IPS DF 19.7 (cell line): ENCODE measurements around the gene IL1R2.

Source experiments
- DNase-seq: peaks from one replicate; pipeline ENCODE4 v3.0.0-alpha.2; 2013; ENCODE audit warnings: low read depth, low spot score

IL1R2 gene

DNA sequence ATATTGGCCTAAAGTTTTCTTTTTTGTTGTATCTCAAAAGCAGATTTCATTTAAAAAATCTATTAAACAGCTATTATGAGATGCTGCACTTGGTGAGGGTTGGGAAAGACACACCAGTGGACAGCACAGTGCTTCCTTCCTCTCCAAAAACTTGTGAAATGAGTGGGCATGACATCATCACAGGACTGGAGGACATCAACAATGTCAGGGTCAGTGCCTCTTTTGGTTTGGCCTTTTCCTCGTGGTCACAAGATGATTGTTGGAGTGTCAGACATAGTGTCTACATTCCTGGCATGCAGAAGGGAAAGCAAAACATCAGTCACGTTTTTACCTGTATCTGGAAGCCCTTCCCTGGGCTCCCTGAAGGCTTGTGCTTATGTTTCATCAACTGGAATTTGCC, 49.6 kb downstream of the IL1R2 start:
- no peak for DNase-seq

DNA sequence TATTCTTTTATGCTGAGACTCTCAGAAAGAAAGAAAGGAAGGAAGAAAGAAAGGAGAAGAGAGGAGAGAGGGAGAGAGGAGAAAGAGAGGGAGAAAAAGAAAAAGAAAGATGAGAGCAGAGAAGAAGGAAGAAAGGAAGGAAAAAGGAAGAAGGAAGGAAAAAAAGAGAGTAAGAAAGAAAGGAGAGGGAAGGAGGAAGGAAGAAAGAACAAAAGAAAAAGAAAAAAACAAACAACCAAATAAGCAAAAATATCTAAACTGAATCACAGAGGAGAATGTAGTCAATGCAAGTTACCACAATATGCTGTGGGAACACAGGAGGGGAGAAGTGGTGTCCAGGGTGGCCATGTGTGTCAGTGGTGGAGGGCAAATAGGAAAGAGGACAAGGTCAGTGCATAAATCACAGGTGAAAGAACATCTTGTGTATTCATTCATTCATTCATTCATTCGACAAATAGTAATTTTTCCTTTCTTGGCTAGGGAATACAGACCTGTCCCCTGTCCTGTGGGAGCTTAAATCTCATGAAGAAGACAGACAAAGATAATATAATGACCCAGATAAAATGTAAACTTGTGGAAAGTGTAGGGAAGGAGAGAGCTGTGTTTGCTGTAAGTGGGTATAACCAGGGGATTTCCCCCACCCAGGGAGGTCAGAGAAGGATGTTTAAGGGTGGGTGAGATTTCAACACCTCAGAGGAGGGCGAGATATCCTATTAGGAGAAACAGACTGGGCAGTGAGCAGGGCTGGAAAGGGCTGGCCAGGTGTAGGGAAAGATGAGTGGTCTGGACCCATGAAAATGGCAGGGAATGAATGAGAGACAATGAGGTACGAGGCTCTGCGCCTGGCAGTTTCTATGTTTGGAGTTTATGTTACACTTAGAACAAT, 50.7 kb downstream of the IL1R2 start:
- no peak for DNase-seq

DNA sequence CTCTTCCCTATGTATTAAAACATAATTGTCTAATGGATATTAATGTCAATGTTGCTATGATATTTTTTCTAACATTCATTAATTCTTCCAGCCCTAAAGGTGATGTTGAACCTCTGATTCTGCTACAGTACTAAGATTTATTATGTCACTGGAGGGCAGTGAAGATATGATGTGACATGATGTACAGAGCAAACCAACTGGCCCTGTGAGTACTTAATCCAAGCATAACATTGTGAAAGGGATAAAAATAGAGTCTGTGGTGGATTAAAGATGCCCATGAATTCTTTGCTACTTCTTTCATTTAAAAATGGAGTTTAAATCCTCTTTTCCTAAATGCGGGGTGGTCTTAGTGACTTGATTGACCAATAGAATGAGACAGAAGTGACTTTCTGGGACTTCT, 51.8 kb downstream of the IL1R2 start:
- DNase-seq = no peak

DNA sequence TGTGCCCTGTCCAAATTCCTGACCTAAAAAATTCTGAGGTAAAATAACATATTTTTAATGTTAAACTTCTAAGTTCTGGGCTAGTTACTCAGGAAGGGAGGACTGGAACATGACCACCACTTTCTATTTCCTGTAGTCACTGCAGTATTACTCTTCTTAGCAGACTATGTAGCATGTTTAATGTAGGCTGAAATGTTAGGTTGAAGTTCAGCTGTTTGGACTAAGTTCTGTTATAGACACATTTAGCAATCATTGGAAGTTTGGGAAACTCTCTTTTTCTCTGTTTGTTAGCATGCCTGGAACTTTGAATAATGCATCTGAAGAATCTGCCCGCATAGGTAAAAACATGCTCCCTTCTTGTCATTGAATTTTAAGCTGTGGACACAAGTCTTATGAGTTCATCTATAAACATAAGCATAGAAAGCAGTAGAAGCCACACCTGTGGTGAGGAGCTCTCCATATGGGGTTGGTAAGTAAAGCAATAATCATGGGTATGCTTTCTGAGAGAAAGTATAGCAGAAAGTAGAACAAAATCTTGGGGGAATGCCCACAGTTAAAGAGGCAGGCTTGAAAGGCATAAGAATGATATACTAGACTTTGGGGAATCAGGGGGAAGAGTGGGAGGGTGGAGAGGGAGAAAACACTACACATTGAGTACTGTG, 52.6 kb downstream of the IL1R2 start:
- DNase-seq = no peak

DNA sequence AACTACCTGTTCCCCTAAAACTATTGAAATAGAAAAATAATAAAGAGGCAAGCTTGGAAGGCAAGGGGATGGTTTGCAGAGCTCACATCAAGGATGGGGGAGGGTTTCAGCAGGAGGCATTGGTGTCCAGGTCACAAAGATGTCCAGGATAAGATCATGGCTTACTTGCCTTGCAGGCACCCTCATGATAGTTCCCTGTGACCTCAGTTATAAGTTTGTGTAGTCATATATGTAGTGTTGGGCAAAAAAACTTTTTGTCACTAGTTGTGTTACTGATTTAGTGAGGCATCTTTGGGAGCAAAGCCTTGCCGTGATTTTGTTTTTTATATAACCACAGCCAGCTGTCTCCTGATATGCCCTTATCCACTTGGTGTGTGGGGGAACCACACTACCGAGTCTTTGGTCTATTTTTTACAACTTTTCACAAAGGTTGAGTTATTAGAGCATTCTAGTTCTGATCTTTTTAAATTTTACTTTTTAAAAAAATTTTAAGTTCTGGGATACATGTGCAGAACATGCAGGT, 53.3 kb downstream of the IL1R2 start:
- no peak for DNase-seq

DNA sequence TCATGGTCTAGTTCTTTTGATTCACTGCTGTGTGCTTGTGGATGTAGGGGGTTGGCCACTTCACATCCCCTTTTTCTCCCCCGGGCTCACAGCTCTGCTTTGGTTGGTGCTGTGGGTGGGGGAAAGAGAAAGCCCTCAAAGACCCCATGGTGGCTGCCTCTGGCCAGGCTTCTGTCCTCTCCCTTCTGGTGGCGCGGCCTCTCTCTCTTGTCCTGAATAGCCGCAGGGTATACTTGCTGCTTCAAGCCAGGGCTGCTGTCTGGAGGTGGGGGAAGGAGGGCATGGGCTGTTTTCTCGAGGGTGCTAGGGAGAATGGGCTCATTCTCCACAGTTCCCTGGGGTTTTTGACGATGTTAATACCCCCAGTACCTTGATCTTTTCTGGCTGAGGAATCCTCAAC, 53.9 kb downstream of the IL1R2 start:
- no peak for DNase-seq

DNA sequence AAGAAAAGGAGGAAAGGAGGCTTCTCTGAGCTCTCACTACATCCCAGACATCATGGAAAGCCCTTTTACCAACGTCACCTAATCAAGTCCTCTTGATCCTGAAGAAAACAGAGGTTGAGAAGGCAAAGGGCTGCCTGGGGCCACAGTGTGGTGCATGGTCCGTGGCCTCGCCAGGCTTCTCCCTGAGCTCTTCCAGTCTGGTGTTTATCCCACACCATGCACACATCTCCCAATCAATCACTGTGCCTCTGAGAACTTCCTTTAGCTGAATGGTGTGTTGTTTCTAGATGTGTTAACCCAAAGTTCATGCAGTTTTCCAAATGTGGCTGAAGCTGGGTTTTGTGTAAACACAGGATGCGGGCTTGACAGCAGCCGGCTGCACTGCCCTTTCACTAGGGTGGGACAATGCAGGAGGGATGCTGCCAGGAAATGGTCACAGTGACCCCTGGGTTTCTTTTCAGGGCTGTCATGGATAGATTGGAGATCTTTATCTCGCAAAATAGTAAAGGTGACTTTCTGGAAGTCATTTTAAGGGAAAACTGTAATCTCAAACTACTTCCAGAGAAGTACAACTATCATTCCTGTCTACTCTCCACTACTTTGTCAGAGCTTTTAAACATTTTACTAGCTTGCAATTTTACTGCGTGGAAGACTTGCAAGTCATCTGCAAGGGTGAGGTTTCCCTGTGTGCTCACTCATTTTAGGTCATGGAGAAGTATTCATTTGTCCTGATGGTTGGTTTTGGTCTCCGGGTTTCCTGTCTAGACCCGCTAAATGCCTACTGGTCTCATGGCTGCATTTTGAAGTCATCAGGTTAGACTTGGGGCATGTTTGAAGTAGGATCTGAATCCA, 54.6 kb downstream of the IL1R2 start:
- DNase-seq = no peak

DNA sequence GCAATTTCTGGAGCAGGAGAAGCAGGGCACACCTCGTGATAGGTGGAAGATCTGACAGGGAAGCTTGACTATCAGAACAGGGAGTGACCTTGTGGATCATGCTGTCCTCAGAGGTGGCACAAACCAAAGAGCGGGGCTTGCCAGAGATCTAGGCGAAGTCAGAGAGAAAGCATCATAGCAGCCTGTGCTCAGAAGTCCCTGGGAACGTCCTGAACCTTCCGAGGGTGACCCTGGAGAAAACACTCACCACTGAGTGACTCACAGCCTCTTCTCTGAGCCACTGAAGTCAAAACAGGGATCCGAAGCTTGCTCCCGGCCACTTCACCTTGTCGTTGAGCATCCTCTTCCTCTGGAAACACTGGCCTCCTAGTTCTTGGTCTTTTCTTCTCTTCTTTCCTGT, 56.7 kb downstream of the IL1R2 start:
- no peak for DNase-seq

DNA sequence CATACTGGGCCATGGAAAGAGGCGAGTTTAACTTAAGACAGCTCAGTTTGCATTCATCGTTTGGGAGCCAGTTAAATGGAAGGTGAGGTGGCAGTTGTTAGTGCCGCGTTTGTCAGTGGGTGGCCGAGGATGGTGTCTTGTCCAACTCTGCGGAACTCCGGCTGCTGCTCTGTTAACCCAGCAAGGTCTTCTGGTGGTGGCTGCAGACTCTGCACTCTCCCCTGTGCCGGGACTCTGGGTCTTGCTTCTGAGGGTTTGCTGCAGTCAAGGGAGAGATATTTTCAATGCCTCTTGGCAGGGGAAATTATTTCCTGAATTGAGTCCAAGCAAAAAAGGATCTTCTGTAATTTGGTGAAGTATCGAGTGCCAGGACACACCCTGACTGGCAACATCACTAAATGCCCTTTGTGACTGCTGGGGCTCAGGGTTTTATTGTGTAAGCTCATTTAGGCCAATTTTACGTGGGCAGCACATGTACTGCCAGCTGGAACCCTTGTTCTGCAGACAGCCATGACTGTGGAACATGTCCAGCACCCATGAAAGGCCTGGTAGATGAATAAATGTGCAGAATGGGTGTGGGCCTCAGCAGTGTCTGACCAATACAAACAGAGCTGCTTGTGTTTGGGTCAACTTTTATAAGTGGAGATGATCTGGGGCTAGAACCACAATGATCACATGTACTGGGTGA, 58.1 kb downstream of the IL1R2 start:
- no peak for DNase-seq

DNA sequence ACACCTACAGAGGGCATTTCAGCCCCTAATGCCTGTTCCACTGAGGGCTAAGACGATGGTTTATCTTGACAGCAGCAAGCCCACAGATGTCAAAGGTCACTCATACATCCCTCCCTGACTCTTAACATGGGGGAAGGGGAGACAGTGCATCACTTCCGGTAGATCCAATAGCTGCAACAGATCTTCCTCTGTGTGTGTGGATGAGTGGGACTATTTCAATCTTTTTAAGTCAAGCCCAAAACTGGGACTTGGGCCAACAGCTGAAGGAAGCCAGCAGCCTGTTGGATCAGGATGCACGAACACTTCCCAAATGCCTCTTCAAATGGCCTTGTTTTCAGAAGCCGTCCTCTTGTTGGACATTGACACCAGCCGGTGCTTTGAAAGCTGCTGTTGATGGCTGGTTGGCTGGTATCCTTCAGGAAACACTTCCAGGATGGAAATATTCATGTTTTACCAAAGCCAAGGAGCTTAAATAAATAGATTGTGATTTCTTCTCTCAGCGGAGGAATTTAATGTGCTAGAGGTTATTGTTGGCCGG, 59.2 kb downstream of the IL1R2 start:
- no peak for DNase-seq

DNA sequence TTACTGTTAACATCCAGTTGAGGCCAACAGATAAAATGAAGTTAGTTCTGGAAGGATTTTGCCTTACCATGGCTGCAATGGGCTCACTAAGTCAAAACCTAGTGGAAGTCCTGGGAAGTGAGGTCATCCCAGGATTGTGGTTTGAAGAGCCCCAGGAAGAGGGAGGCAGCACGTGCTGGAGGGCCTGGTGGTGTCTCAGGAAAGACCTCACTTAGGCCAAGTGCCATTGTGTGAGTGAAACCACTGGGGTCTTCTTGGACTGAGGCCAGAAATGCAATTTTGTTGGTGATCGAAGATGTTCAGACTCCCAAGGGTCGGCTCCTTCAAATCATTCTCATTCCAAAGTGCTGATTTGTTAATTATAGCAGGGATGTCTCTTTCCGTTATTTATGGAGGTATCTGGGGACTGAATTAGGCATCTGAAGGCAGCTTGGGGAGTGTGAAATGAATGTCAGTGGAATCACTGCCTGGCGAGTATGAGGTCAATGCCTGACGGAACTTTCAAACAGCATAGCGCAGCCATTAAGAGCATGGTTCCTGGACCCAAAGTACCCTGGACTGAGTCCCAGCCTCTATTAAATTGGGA, 60.0 kb downstream of the IL1R2 start:
- DNase-seq = no peak

DNA sequence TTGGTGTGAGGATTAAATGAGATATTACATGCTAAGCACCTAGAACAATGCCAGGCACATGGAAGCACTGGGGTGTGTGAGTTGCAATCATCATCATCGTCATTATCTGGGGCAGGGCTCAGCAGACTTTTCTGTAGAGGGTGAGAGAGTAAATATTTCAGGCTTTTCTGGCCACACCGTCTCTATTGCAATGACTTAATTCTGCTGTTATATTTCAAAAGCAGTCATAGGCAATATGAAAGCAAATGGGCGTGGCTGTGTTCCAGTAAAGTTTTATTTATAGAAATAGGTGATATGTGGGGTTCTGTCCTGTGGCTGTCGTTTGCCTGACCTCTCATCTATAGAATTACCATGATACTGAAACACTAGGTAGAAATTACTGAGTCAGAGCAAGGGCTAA, 60.6 kb downstream of the IL1R2 start:
- no peak for DNase-seq

DNA sequence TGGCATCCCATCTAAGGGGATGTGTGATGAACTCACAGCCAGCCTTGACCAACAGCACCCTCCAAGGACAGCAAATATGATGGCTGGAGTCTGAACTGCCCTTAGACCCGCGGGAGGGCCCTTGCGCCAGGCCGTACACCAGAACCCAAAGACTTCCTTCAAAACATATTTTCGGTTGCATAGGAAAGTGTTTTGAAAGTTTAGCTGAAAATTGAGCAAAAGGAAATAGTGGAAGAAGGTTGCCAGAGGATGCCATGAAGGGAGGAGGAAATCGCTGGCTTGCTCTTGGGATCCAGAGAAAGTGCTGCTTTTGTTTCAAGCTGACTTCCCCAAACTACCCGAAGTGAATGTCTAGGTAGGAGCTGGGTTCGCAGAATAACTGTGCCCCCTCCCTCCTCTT, 61.3 kb downstream of the IL1R2 start:
- no peak for DNase-seq

DNA sequence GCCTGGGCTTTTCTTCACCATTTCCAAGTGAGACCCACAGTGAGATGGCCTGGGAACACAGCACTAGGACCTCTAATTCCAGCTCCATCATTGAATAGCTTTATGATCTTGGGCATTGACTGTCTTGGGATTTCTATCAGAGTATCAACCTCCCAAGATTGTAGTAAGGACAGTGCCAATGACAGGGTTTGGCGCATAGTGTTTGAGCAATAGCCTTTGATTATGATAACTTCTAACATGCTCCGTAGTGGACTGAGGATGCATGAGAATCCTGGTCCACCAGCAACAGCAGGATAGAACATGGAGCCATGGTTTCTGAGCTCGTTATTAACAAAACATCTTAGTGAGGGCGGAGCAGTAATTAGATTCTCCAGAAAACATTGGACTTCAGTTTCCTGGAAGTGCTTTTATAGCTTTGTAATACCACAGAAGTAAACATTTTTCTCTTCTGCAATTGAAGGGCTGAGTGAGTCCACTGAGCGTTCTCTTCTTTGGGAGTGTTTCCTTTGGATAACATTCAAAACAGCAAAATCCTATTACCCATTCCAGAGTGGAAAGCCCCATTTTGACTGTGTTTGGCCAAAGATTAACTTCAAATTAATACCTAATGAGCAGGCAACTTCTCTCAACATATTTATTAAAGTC, 63.7 kb downstream of the IL1R2 start:
- DNase-seq = no peak

DNA sequence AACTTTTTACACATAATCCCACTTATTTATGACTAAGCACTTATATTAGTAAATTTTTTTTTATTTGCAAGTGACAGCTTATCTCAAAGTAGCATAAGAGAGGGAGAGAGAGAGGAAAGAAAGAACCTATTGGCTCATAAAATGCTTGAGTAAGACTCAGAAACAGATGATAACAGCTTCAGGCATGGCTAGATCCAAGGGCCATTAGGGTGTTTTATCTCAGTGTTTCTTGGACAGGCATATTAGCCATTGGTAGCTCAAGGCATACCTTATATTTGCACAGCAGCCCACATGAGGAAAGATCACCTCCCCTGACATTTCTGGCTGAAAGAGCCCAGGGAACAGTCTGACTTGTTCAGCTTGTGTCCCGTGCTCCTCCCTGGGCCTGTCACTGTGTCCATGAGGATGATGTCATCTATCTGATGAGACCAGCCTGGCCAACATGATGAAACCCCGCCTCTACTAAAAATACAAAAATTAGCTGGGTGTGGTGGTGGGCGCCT, 64.4 kb downstream of the IL1R2 start:
- no peak for DNase-seq

DNA sequence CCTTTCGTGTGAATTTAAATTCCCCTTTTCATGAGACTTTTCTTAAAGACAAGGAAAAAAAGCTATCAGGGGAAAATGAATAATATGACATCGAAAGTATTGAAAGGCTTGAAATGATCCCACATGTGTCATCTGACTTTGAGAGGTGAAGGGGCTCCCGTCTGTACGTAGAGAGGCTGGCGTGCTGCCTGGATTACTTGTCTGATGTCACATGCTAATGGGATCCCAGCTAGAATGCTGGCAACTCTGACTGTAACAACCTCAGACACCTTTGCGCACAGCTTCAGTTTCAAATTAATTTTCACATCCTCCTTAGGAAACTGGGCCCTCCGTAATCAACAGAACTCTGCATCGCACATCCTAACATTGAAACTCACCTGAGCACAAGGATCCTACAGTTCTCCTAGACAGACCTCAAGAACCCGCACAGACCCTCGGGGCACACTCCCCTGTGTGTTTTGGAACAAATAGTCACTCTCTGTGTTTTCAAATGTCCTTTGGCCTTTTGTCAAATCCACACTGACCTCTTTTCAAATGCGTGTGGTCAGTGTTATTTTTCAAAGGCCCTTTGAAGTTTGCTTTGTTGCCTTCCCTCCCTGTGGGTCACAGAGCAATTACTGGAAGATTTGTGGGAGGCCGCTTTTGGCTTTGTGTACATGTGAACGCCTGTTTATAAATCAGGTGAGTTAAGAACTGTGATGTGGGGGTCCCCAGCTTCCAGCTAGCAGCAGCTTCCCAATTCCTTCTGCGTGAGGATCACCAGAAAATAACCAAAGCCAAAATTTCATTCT, 65.9 kb downstream of the IL1R2 start:
- no peak for DNase-seq

DNA sequence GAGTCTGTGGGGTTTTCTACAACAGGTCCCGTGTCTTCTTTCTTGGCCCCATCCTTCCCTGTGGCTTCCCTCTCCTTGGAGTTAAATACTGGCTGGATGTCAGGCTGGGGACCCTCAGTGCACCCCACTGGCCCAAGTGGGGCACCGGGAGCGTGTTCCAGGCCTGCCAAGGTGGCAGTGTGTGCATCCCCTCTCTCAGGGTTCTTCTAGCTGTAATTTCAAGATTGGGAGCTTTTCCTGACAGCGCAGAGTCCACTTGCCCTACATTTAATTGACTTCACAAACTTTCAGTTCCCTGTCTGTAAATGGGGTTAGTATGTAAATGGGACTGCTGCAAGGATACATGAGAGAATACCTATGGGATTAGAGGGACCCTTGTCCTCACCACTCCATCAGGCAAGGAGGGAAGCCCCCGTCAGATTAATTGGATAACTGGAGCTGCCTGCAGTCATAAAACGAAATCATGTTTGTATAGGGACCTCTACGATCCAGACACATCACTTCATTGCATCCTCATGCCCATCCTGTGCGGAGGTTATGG, 66.6 kb downstream of the IL1R2 start:
- no peak for DNase-seq

DNA sequence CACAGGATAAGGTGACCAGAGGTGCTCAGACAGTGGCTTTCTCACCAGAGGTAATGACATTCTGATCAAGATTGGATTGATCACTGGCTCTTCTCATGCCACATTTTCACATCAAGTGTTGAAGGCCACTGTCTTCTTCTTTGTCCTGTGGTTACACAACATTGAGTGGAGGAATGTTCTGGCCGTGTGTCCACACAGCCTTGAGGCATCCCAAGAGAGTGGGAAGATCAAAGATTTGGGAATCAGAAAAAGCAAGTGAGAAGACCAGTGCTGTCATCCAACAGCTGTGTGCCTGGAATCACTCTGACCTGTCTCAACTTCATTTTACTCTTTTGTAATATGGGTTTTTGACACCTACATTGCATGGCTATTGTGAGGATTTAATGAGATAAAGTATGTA, 67.4 kb downstream of the IL1R2 start:
- DNase-seq = no peak

DNA sequence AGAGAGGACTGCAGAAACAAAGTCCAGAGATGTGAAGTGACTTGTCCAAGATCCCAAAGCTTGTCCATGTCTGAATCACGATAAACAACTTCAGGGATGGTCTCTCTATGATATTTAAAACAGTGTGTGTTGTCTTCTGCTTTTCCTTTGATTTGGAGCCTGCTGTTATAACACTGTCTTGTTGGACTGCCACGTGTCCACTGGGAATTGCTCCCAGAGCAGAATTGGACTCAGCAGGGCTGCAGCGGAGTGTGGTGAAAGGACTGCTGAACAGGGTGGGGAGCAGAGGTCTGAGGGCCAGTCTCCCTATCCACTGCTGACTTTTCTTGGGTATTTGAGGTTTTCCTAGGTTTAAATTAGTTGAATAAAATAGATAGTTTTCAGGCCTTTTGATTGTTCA, 68.3 kb downstream of the IL1R2 start:
- no peak for DNase-seq
